ENCODE measurements around the gene NNAT. TPM values are rescaled to one million over a fixed set of nuclear protein-coding genes. Genes with fewer than 3 reads are reported as not detected.
A peak's percentile ranks its signal among the peaks of the same experiment; 100 is the strongest.

The NNAT gene
- polyA plus RNA-seq, 3 donors = 4.0 to 191 (median 31.0) TPM

- WGBS, 3 donors = 77 to 82% (median 80%) methylated on average over 39 of the region's 39 CpGs
- no peak overlapping the region for H3K27ac ChIP-seq (ENCODE audit: low read depth, low read length)
Observed at GRCh38 chr20:37519508-37520418, 1.3 kb upstream of the NNAT start.

- WGBS, 3 donors = 85 to 87% (median 87%) methylated on average over 24 of the region's 24 CpGs
- H3K27ac ChIP-seq (ENCODE audit: low read depth, low read length) = no peak overlapping the region
Observed at GRCh38 chr20:37520419-37520955, 563 bp upstream of the NNAT start.

- H3K27ac ChIP-seq (ENCODE audit: low read depth, low read length) = no peak overlapping the region
- WGBS, 3 donors = 84 to 89% (median 84%) methylated on average over 36 of the region's 36 CpGs
Observed at GRCh38 chr20:37522260-37523011, 1.4 kb downstream of the NNAT start.

GRCh38 chr20:37523012-37523391, 2.0 kb downstream of the NNAT start:
- H3K27ac ChIP-seq (ENCODE audit: low read depth, low read length) = no peak overlapping the region

GRCh38 chr20:37523911-37524700, 3.1 kb downstream of the NNAT start:
- H3K27ac ChIP-seq (ENCODE audit: low read depth, low read length) = no peak overlapping the region

More at GRCh38 chr20:37523012-37523391, 2.0 kb downstream of the NNAT start:
- 82 to 93% (median 83%) methylated on average over 13 of the region's 13 CpGs for WGBS, 3 donors

GRCh38 chr20:37524859-37525708, 4.0 kb downstream of the NNAT start:
- H3K27ac ChIP-seq (ENCODE audit: low read depth, low read length) = no peak overlapping the region
- 55 to 68% (median 62%) methylated on average over 6 of the region's 6 CpGs for WGBS, 3 donors

More at GRCh38 chr20:37523911-37524700, 3.1 kb downstream of the NNAT start:
- 63 to 77% (median 71%) methylated on average over 10 of the region's 10 CpGs for WGBS, 3 donors

GRCh38 chr20:37525810-37526209, 4.8 kb downstream of the NNAT start:
- H3K27ac ChIP-seq (ENCODE audit: low read depth, low read length) = no peak overlapping the region
- WGBS, 3 donors = 55 to 60% (median 60%) methylated on average over 5 of the region's 5 CpGs

- 5 to 6% (median 5%) methylated on average over 10 of the region's 10 CpGs for WGBS, 3 donors
- H3K27ac ChIP-seq (ENCODE audit: low read depth, low read length) = no peak overlapping the region
Observed at GRCh38 chr20:37526238-37526838, 5.3 kb downstream of the NNAT start.

- 1 to 2% (median 1%) methylated on average over 28 of the region's 28 CpGs for WGBS, 3 donors
- H3K27ac ChIP-seq (ENCODE audit: low read depth, low read length) = peak overlapping the region; percentile 56
Observed at GRCh38 chr20:37526839-37527637, 6.0 kb downstream of the NNAT start.

- H3K27ac ChIP-seq (ENCODE audit: low read depth, low read length) = peak within 1 kb of the TSS; percentile 71
Observed at GRCh38 chr20:37527638-37528445, 6.8 kb downstream of the NNAT start, which contains the start of gene BLCAP. Gene BLCAP (minus strand): TSS chr20:37527876. CDS start chr20:37519174, 8,702 bp downstream.

GRCh38 chr20:37528446-37529213, 7.6 kb downstream of the NNAT start:
- H3K27ac ChIP-seq (ENCODE audit: low read depth, low read length) = no peak overlapping the region

More at GRCh38 chr20:37527638-37528445, 6.8 kb downstream of the NNAT start, which contains the start of gene BLCAP:
- WGBS, 3 donors = 0 to 1% (median 0%) methylated on average over 60 to 62 of the region's 62 CpGs

GRCh38 chr20:37529214-37529967, 8.3 kb downstream of the NNAT start:
- no peak overlapping the region for H3K27ac ChIP-seq (ENCODE audit: low read depth, low read length)
- WGBS, 3 donors = 73 to 79% (median 78%) methylated on average over 8 of the region's 8 CpGs

More at GRCh38 chr20:37528446-37529213, 7.6 kb downstream of the NNAT start:
- WGBS, 3 donors = 40 to 47% (median 41%) methylated on average over 10 of the region's 10 CpGs

GRCh38 chr20:37529968-37530600, 9.0 kb downstream of the NNAT start:
- no peak overlapping the region for H3K27ac ChIP-seq (ENCODE audit: low read depth, low read length)
- WGBS, 3 donors = 79 to 88% (median 87%) methylated on average over 10 of the region's 10 CpGs

GRCh38 chr20:37530696-37531095, 9.6 kb downstream of the NNAT start:
- H3K27ac ChIP-seq (ENCODE audit: low read depth, low read length) = no peak overlapping the region
- WGBS, 3 donors = 60 to 67% (median 66%) methylated on average over 2 of the region's 2 CpGs

All from adipose tissue (tissue), 3 donors.